ENCODE data around the gene LAD1. TPM values are rescaled to one million over a fixed set of nuclear protein-coding genes. Genes with fewer than 3 reads are reported as not detected.

Gene LAD1
- total and polyA plus RNA-seq, 2 of the 4 experiments (the other 2 are of a cell fraction), result under 0.01 to 0.07 TPM

DNA sequence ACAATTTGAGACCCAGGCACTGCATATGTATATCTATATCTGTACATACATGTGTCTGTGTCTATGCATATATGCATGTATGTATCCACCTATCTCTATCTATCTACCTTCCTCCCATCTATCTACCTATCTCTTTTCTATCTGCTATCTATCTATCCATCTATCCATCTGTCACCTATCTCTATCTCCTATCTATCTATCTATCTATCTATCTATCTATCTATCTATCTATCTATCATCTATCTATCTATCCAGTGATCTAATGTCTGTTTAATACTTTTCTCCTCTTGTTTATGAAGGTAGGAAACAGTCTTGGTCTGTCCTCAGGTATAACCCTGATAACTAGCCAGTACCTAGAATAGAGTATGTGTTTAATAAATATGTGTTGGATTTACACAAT lies 47.5 kb downstream of the LAD1 start:
- H3K4ac ChIP-seq (ENCODE audit: low read depth, low read length), result no peak overlapping the region

More for the DNA sequence above, 47.5 kb downstream of the LAD1 start:
- H4K20me1 ChIP-seq (ENCODE audit: insufficient read depth, low read length), result no peaks in the 10 kb centered on the region
- no peak overlapping the region for H2BK20ac ChIP-seq (ENCODE audit: low read depth, low read length)
- H3K9me1 ChIP-seq (ENCODE audit: insufficient read depth, low read length), result no peaks in the 10 kb centered on the region
- H4K5ac ChIP-seq (ENCODE audit: low read depth, low read length), result no peak overlapping the region
- H3K4me3 ChIP-seq (ENCODE audit: insufficient read depth, low read depth, low read length), result no peak overlapping the region
- H4K91ac ChIP-seq (ENCODE audit: insufficient read depth, low read depth, low read length), result no peak overlapping the region
- dilution Hi-C loops (cut with HindIII; ENCODE audit: low sequenced_read_pairs, unreplicated experiment) (no loop called here), in situ Hi-C loops (cut with MboI; ENCODE audit: low sequenced_read_pairs) (loop anchor here (5.0 kb wide), 1 partner anchor 89 kb away; no protein-coding TSS in a partner anchor), intact Hi-C loops (cut with micrococcal nuclease) (no loop called here)
- H2AK9ac ChIP-seq (replicated peaks; ENCODE audit: low read depth, low read length, poor library complexity), result no peak overlapping the region
- H3K27me3 ChIP-seq (ENCODE audit: control insufficient read depth, insufficient read depth, low read length), result peaks cover 56% of the 10 kb centered on the region
- POLR2A ChIA-PET (ENCODE audit: unreplicated experiment), result no interaction called here
- H2BK120ac ChIP-seq (ENCODE audit: low read depth, low read length), result no peak overlapping the region
- no peaks in the 10 kb centered on the region for H3K4me1 ChIP-seq (ENCODE audit: control insufficient read depth, insufficient read depth, low read length)
- no peak overlapping the region for H3K9ac ChIP-seq (ENCODE audit: low read depth, low read length)
- H3K23ac ChIP-seq (ENCODE audit: low read depth, low read length), result no peak overlapping the region
- no peaks in the 10 kb centered on the region for H3K9me3 ChIP-seq (ENCODE audit: control insufficient read depth, insufficient read depth, low read length)
- H3K36me3 ChIP-seq (ENCODE audit: control insufficient read depth, insufficient read depth, low read length), result no peaks in the 10 kb centered on the region
- no peak overlapping the region for H2AFZ ChIP-seq (replicated peaks; ENCODE audit: low read length, poor library complexity)
- H2BK15ac ChIP-seq (ENCODE audit: low read depth, low read length), result no peak overlapping the region
- H3K14ac ChIP-seq (replicated peaks; ENCODE audit: low read depth, low read length), result no peak overlapping the region
- CTCF ChIA-PET, result no interaction called here
- H3K56ac ChIP-seq (ENCODE audit: extremely low read depth, insufficient read depth, low read length), result no peak overlapping the region
- no peak overlapping the region for H2BK5ac ChIP-seq (ENCODE audit: low read depth, low read length, poor library complexity, severe bottlenecking)
- H3K18ac ChIP-seq (ENCODE audit: low read depth, low read length), result no peak overlapping the region
- no peak overlapping the region for H3K27ac ChIP-seq (ENCODE audit: insufficient read depth, low read length)
- no peak overlapping the region for H3K4me2 ChIP-seq (ENCODE audit: low read depth, low read length)
- TF ChIP-seq MAFK (IDR thresholded peaks at IDR 0.05; ENCODE audit: low read depth, low read length) (no peak), RCOR1 (IDR thresholded peaks at IDR 0.05; ENCODE audit: insufficient replicate concordance, low read length) (no peak), CEBPB (IDR thresholded peaks at IDR 0.05; ENCODE audit: low read depth, low read length) (no peak), MXI1 (IDR thresholded peaks at IDR 0.05; ENCODE audit: borderline replicate concordance, low read depth, low read length) (no peak)
- no TSS peak for BruUV-seq (replicated peaks)
- no peak overlapping the region for H2AK5ac ChIP-seq (ENCODE audit: low read depth, low read length)
- DNase-seq, result no peak
- no peaks in the 10 kb centered on the region for H3K79me1 ChIP-seq (ENCODE audit: low read depth in 1 of 2, low read length in 2 of 2)
- no peak for ATAC-seq (ENCODE audit: low read depth)
- H4K8ac ChIP-seq (ENCODE audit: low read depth in 2 of 2, low read length in 2 of 2), result no peak overlapping the region
